GM19099 (cell line): Measurements from ENCODE around the gene FTO.

ENCODE experiments used
- POLR2A ChIP-seq: IDR thresholded peaks from 3 replicates; pipeline ENCODE4 v1.6.1; 2011; ENCODE audit warnings: low read depth; ENCODE audit not compliant: insufficient read length; ENCODE audit errors: extremely low read depth

Gene FTO

DNA sequence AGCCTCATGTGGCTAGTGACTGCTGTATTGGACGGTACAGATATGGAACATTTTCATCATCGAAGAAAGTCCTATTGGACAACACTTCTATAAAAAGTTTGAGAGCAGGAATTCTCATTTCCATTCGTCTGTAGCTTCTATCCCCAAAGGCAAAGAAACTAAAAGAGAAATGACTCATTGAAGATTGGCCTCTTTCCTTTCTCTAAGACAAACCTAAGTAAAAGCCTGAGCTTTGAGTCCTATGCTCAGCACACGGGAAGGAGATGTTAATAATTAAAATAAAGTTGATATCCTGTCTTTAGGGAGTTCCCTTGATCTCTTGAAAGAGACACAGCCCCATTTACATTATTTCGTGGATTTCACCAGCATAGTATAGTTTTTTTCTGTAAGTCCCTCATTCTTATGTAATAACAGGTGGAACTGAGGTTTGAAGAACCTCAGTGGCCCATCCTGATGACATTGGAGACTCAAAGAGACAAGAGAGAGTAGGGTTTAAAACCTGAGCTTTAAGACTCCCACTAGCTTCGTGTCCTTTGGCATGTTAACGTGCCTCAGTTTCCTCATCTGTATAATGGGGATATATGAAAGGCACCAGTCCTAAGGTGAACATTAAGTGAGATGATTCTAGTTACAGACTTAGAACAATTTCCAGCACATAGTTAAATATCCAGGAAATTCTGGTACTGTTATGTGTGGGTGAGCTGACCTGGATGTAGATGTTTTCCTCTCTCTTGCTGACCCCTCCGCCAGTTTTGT lies 408.7 kb downstream of the FTO start:
- TF ChIP-seq POLR2A, result no peak

DNA sequence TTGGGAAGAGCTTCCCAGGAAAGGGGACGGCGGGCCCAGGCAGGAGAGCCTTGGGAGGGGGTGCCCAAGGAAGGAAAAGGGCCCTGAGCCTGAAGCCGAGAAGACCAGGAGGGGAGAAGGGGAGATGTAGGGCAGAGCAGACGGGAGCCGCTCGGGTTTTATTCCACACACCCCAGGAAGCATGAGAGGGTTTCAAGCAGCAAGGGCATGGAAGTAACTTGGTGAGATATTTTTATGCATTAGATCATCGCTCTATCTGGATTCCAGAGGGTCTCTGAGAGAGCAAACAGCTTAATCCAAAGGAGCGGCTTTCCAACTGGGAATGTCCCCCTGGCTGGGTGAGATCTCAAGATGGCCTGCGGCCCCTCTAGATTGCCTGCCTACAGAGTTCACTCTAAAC lies 411.6 kb downstream of the FTO start:
- TF ChIP-seq POLR2A, result no peak

DNA sequence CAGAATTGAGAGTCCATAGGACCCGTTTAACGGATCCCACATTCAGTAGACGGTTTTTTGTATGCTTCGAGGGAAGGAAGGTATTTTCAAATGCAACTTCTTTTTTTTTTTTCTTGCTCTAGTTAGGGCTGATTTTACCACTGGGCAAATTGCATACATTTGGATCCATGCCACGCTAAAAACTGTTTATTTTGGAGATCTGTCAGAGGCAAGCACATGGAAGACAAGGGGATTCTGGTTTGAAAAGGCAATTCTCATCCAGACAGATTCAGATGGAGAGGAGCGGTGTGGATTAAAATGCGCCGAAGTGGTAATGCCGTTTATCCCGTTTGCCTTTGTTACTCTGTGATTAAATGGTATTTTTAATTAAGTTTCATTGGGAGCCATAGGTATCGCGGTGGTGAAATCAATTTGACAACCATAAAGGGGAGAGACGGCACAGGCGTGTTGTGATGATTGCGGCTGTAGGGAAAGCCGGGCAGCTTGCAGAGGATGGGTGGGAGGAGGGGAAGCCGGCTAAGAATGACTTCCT lies 412.2 kb downstream of the FTO start:
- TF ChIP-seq POLR2A, result no peak

DNA sequence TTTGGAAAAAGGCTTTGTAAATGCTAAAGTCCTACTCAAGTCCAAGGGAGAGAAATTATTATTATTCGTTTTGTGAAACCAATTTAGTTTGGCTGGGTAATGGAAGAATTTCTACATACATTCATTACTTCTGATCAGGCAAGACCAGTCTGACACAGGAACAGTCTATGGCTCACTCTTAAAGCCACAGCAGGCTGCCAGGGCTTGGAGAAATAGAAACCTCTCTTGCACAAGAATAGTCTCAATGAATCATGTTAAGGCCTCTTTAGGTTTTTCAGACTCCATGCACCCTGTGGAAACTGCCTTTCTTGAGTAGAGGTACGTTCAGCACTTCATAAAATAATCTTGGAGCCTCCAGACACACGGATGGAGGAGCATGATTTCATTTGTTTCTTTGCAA lies 414.9 kb downstream of the FTO start:
- TF ChIP-seq POLR2A, result no peak

DNA sequence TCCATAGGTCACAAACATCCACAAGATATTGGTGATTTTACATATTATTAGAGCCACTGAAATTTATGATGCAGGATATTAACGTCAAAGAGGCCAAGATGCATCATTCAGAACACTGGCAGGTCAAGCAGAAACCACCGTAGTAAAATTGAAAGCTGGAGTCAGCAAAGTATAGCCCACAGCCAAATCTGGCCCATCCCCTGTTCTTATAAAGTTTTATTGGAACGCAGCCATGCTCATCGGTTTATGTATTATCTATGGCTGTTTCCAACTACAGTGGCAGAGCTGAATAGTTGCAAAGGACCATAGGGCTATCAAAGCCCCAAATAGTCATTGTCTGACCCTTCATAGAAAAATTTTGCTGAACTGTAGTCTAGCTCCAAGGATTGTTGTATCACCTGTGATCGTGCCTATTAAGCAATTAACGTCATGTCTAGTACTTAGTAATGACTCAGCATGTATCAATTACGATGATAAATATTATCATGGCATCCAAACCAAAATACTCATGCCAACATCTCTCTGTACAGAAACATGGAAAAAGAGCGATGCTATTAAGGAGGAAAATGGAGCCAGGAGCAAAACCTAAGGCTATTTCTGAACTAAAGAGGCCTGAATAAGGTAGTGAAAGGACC lies 417.0 kb downstream of the FTO start:
- no peak for TF ChIP-seq POLR2A

DNA sequence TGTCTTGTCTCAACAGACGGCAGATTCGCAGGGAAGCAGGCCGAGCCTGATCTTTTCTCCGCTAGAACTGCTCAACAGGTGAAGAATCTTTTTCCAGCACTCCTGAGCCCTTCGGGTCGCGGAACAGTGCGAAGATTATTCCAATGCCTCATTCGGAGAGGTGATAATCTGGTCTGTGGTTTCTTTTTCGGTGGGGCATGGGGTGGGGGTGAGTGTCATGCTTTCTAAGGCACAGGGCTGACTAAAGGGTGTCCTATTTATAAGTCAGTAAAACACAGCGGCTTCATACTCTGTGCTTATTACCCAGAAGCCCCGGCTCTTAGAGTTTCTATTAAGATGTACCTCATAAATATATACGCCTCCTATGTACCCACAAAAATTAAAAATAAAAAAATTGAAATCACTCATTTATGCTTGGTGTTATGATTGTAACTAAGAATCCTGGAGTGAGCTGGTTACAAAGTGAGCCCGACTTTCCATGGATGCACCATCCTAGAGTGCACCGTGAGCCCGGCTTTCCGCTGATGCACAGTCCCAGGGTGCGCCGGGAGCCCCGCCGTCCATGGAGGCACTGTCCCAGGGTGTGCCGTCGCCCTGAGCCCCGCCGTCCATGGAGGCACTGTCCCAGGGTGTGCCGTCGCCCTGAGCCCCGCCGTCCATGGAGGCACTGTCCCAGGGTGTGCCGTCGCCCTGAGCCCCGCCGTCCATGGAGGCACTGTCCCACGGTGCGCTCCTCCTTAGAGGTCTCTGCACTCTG lies 417.8 kb downstream of the FTO start:
- no peak for TF ChIP-seq POLR2A

DNA sequence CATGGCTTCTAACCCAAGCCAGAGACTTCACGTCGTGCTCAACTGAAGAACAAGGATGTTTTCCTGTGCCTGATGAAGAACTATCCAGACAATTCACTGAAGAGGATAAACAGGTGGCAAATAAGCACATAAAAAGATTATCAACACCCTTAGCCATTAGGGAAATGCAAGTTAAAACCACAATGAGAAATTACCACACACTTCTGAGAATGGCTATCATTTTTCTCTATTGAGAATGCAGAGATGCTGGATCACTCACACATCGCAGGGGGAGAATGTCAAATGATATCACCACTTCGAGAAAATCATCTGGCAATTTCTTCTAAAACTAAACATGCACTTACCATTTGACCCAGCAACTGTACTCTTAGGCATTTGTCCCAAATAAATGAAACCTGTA lies 419.8 kb downstream of the FTO start:
- no peak for TF ChIP-seq POLR2A

DNA sequence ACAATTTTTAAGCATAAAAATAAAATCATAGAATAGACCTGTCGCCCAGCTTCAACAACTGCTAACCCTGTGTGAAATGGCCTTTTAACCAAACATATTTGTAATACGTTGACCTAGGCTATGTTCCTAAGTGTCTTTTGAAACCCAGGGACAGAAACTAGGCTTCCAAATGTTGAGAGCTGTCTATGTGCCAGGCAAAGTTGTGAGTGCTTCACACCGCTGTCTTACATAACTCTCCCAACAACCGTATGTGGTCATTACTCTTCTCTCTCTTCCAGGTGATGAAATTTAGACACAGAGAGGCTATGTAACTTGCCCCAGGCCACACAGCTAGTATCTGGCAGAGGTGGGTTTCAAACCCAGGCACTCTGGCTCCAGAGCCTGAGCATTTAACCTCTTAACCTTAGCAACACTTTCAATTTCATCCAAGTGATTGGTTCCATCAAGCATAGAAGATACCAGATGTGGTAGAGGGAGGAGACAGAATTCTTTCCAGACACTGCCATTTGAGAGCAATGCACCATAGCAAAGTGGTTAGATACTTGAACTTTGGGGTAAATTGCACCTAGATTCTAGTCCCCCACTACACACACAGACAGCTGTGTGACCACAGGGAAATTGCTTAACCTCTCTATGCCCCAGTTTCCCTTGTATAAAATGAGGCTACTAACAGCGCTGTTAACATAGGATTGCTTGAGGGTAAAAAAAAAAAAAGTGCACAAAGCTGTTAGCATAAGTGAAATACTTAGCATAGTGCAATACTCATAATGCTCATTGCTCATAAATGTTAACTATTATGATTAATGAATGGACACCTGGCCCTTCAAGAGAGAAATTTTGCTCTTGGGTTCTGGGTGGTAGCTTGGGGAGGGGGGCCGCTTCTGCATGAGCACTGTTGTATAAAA lies 422.0 kb downstream of the FTO start:
- TF ChIP-seq POLR2A, result no peak

DNA sequence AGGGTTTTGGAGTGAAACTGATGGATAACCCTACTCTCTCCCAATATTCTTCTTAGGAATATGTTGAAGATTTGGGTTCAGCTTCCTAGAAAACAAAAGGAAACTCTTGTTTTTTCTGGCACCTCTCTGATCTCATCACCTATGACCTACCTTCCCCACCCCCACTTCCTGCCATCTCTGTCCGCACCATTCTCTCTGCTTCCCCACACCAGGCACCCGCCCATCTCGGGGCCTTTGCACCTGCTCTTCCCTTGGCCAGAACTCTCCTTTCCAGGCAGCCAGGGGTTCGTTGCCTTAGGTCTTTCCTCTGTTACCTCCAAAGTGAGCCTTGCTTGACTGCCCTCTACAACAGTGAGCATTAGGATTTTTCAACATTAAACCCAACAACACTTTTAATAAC lies 423.0 kb downstream of the FTO start:
- TF ChIP-seq POLR2A, result no peak

DNA sequence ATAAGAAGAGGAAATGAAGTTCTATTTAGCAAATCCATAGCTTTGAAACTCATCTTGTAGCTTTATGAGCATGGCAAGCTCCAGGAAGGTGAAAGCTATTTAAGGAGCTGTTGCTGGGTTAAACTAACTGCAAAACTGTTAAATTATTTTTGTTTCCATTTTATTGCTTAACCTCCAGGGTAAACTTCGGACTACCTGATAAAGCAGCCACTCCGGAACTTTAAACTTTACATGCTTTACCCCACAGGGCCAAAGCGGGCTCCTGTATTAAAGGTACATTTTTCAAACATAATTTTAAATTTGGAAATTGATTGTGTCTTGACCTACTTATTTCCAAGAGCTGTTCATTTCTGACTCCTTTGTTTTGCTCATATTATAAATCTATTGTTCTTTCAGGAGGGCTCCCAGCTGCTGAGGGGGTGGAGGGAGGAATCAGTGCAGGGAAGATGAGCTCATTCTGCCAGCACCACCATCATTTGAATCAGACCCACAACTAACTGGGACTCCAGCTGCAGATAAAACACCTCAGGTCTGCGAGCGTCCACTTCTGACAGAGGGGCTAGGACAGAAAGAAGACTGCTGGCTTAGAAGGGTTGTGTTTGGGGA lies 424.8 kb downstream of the FTO start:
- TF ChIP-seq POLR2A, result no peak

DNA sequence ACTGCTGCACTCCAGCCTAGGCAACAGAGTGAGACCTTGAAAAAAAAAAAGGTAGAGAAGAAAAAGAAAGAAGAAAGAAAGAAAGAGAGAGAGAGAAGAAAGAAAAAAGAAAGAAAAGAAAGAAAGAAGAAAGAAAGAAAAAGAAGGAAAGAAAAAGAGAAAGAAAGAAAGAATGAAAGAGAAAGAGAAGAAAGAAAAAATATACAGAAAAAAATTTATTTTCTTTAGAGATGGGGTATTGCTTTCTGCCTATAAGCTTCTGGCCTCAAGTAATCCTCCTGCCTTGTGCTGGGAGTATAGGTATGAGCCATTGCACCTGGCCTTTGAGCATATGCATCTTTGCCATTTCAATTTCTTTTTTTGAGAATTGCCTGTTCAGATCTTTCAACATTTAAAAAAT lies 425.9 kb downstream of the FTO start:
- TF ChIP-seq POLR2A, result no peak

DNA sequence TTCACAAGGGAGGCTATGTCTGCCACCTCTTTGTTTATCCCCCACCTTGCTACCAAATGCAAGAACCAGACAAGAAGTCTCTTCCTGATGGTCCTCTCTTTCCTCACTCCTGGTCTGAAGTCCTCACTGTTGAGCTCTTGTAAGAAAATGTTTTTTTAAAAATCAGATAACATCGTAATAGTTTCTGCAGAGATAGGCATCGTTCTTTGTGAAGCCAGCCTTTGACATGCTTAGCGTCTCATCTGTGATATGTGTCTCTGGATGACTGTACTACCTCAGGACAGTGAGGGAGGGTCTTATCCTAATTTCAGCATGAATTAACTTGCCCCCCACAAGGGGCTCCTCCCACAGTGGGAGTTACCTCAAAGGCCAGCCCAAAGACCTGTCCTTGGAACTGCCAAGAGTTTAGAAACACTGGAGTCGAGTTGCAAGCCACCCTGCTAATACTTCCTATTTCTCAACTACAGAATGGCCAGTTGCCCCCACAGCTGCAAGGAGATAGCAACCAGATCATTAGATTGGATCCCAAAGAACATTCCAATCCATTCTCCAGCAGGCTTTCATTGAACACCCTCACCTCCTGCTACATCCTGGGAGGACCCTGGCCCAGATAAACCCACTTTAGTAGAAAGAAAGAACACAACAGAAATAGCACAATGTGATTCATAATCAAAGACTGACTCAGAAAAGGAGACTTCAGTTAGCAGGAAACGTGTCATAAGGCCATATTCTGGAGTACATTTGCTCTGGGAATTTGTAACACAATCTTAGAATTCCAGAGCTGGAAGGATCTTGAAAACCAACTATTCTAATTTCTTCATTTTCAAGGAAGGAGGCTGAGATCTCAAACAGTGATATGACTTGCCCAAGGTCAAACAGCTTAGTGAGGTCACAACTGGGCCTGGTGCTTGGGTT lies 431.7 kb downstream of the FTO start:
- no peak for TF ChIP-seq POLR2A

DNA sequence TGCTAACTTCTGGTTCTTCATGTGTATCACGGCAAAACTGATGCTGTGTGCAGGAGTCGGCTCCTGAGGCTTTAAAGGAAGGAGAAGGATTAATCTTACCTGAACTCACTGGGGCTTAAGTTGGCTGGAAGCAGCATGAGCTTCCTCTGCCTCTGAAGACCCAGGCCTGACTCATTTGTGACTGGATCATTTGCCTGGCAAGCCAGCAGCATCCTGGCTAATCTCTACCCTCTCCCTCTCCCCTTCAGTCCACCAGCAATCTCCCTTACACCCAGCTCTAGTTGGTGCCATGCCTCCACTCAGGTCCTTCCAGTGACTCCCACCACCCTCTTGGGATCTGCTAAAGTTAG lies 432.3 kb downstream of the FTO start:
- no peak for TF ChIP-seq POLR2A
